Measurements from ENCODE around the gene DAO.

- TF ChIP-seq SMC3 (conservative IDR thresholded peaks at IDR 0.05; ENCODE audit: poor library complexity) (no peak), EZH2 (IDR thresholded peaks at IDR 0.05; ENCODE audit: borderline replicate concordance, insufficient read depth, low read length, poor library complexity, severe bottlenecking) (no peak), POLR2AphosphoS5 (IDR thresholded peaks at IDR 0.05) (no peak), CTCF (IDR thresholded peaks at IDR 0.05; ENCODE audit: poor library complexity, severe bottlenecking) (no peak), RAD21 (conservative IDR thresholded peaks at IDR 0.05) (no peak), EP300 (conservative IDR thresholded peaks at IDR 0.05; ENCODE audit: poor library complexity, severe bottlenecking) (no peak)
These were observed 60.2 kb downstream of the DAO start for GRCh38 chr12:108940138-108940537.

Measured in neural cell (in vitro differentiated cells).